GM12878 (cell line): ENCODE data around the gene HRH3. TPM values are rescaled to one million over a fixed set of nuclear protein-coding genes. Genes with fewer than 3 reads are reported as not detected.
A peak's percentile ranks its signal among the peaks of the same experiment; 100 is the strongest.

ENCODE experiments used
- ATAC-seq: fragments of 200-7000 bp; cut with Tn5 transposase; 3 replicates; pipeline ENCODE4 v1.9.1; 2020; ENCODE audit warnings: mild to moderate bottlenecking, moderate library complexity
- BruUV-seq: library from RNA; stranded (reverse); fragments of 400-500 nt; replicated peaks from 2 replicates; lab custom pipeline; 2021; lab: Mats Ljungman, UMichigan
- CTCF ChIA-PET: fragments of 300-600 bp; sonication (Branson Sonifier 250); formaldehyde crosslinking; extraction: SDS; loops from one replicate; lab custom pipeline; 2021; ENCODE audit warnings: inconsistent platforms; lab: Yijun Ruan, JAX
- POLR2A ChIA-PET: fragments of 350-600 bp; formaldehyde crosslinking; extraction: SDS; loops from one replicate; lab custom pipeline; 2021; ENCODE audit warnings: inconsistent platforms; lab: Charles Lee
- RAD21 ChIA-PET: fragments of 300-600 bp; sonication (Branson Sonifier 250); formaldehyde crosslinking; loops from one replicate; lab custom pipeline; 2023; ENCODE audit warnings: antibody characterized with exemption; ENCODE audit not compliant: unreplicated experiment; lab: Charles Lee
- SMC1A ChIA-PET: fragments of 300-600 bp; sonication (Branson Sonifier 250); formaldehyde crosslinking; loops from one replicate; lab custom pipeline; 2023; ENCODE audit not compliant: unreplicated experiment, uncharacterized antibody; lab: Charles Lee
- DNase-seq: peaks from one replicate; pipeline ENCODE4 v3.0.0-alpha.2; 2011; ENCODE audit warnings: low read depth, low spot score
- FAIRE-seq: peaks from 3 replicates; lab custom pipeline; 2011; peaks lifted over from hg19 to GRCh38; lab: Jason Lieb, UNC
- H2AFZ ChIP-seq: 2 replicates; pipeline ENCODE4 v1.6.0; 2011; ENCODE audit warnings: low read depth, low read length, control low read depth; ENCODE audit not compliant: control insufficient read depth
- H3K27ac ChIP-seq: 2 replicates; pipeline ENCODE4 v1.5.1; 2011; ENCODE audit warnings: control low read depth; ENCODE audit not compliant: control insufficient read depth, insufficient read depth
- H3K27me3 ChIP-seq, 2 experiments: replicated peaks in 1 of 2; 2 replicates each; pipeline versions ENCODE4 v1.6.0 to v1.6.1; 2011; ENCODE audit warnings: low read length in 1 of 2; ENCODE audit not compliant: control insufficient read depth in 2 of 2, insufficient read depth in 2 of 2
- H3K36me3 ChIP-seq, 2 experiments: 2 replicates each; pipeline ENCODE4 v1.5.1; 2011; ENCODE audit warnings: low read length in 1 of 2; ENCODE audit not compliant: control insufficient read depth in 2 of 2, insufficient read depth in 2 of 2
- H3K4me1 ChIP-seq: 2 replicates; pipeline ENCODE4 v1.6.1; 2011; ENCODE audit warnings: mild to moderate bottlenecking, low read length, moderate library complexity, mixed read lengths; ENCODE audit not compliant: control insufficient read depth, insufficient read depth
- H3K4me2 ChIP-seq: 2 replicates; pipeline ENCODE4 v1.6.0; 2011; ENCODE audit warnings: control low read depth; ENCODE audit not compliant: control insufficient read depth, insufficient read depth
- H3K4me3 ChIP-seq: fragments of 200-600 bp; sonication (generic); 2 replicates; pipeline ENCODE4 v1.5.1; 2016
- H3K79me2 ChIP-seq: 2 replicates; pipeline ENCODE4 v1.6.0; 2011; ENCODE audit warnings: low read length; ENCODE audit not compliant: control insufficient read depth, insufficient read depth
- H3K9ac ChIP-seq: 2 replicates; pipeline ENCODE4 v1.8.0; 2011; ENCODE audit warnings: low read length, control low read depth, mixed read lengths; ENCODE audit not compliant: control insufficient read depth, insufficient read depth
- H3K9me3 ChIP-seq: replicated peaks from 3 replicates; pipeline ENCODE4 v1.5.1; 2011; ENCODE audit warnings: mild to moderate bottlenecking, low read length; ENCODE audit not compliant: control insufficient read depth, insufficient read depth
- H4K20me1 ChIP-seq: 2 replicates; pipeline ENCODE4 v1.6.0; 2011; ENCODE audit not compliant: control insufficient read depth, insufficient read depth
- CBX3 ChIP-seq: fragments of 200-600 bp; sonication (generic); IDR thresholded peaks from 2 replicates; pipeline ENCODE4 v1.6.1; 2016; ENCODE audit warnings: low read depth, borderline replicate concordance
- EP300 ChIP-seq, 2 experiments: fragments of 150-350 bp in 1 of 2; IDR thresholded peaks; 2 replicates each; pipeline ENCODE4 v1.6.1; 2011 to 2012; ENCODE audit warnings: low read depth in 2 of 2, low read length in 2 of 2, borderline replicate concordance in 1 of 2, improper control_type of control experiment in 1 of 2, inconsistent platforms in 1 of 2; ENCODE audit not compliant: control insufficient read depth in 1 of 2
- SPI1 ChIP-seq: IDR thresholded peaks from 2 replicates; pipeline ENCODE4 v1.6.1; 2011; ENCODE audit warnings: low read depth, mild to moderate bottlenecking, low read length, moderate library complexity, borderline replicate concordance; ENCODE audit not compliant: insufficient read depth
- USF1 ChIP-seq: IDR thresholded peaks from 2 replicates; pipeline ENCODE4 v1.6.1; 2011; ENCODE audit warnings: borderline replicate concordance, low read depth, mild to moderate bottlenecking, moderate library complexity, mixed read lengths, low read length; ENCODE audit not compliant: insufficient read depth; ENCODE audit errors: extremely low read length
- WGBS: methylation state at CpG from one replicate; pipeline ENCODE4 v1.1.6; 2016; ENCODE audit warnings: low lambda C conversion rate; ENCODE audit not compliant: insufficient replicate concordance, insufficient coverage; ENCODE audit errors: missing lambda C conversion rate; 5-methylcytosine and 5-hydroxymethylcytosine counted together
- in situ Hi-C: fragments of 300-500 bp; cut with MboI; formaldehyde crosslinking; loops from 9 replicates; pipeline ENCODE4 v1.14.3; 2018; ENCODE audit warnings: mixed read lengths
- intact Hi-C: fragments of 100-400 bp; cut with micrococcal nuclease; formaldehyde crosslinking; loops from one replicate; pipeline ENCODE4 v1.14.2; 2022; ENCODE audit not compliant: unreplicated experiment
- polyA plus RNA-seq, 11 experiments: library from polyadenylated mRNA; depleted of rRNA in 4 of 11; unstranded in 6 of 11; stranded (reverse) in 5 of 11; fragments of >200 nt; fragmentation: Nextera tagmentation in 4 of 11; fragmentation: Illumina TruSeq in 1 of 11; extraction: Ambion mirVana in 4 of 11; extraction: Trizol in 1 of 11; gene quantifications; 1 replicate in 1 of 11; 2 replicates in 10 of 11; pipeline versions ENCODE4 v1.2.1 to v1.2.3, GENCODE V29; 2011 to 2016; ENCODE audit warnings: inconsistent platforms in 2 of 11, missing spikeins in 2 of 11, low read depth in 1 of 11
- total RNA-seq, 4 experiments: library from RNA; depleted of rRNA in 3 of 4; stranded (reverse); fragments of >200 nt in 3 of 4; fragmentation: Illumina TruSeq in 1 of 4; extraction: Trizol in 1 of 4; gene quantifications; 2 replicates each; pipeline versions ENCODE4 v1.2.1 to v1.2.3, GENCODE V29; 2013 to 2021
- TF ChIP-seq, protein P1 (sequence below): IDR thresholded peaks from 2 replicates; pipeline ENCODE4 v1.6.1; 2012; ENCODE audit warnings: low read depth, low read length, improper control_type of control experiment

The HRH3 gene
- total and polyA plus RNA-seq, 10 of the 15 experiments (the other 5 are each of a cell fraction or from before 2014, with no cell fraction given): not detected

GRCh38 chr20:62223571-62223970 lies 3.5 kb upstream of the HRH3 start:
- ATAC-seq (no peak), FAIRE-seq (no peak), DNase-seq (no peak)
- in situ Hi-C loops (no loop called here), intact Hi-C loops (no loop called here)
- Histone ChIP-seq H2AFZ (no peak overlapping the region), H3K36me3 (no peaks in the 10 kb centered on the region), H3K79me2 (no peaks in the 10 kb centered on the region), H3K9me3 (no peaks in the 10 kb centered on the region), H3K4me2 (no peak overlapping the region), H3K4me3 (no peak overlapping the region), H4K20me1 (no peaks in the 10 kb centered on the region; the same call in 1 of the 2 replicates), H3K4me1 (no peaks in the 10 kb centered on the region), H3K27me3 (peaks cover 1 to 10% of the 10 kb centered on the region in 2 experiments; a peak in 3 of 4 replicates), H3K27ac (no peak overlapping the region), H3K9ac (no peak overlapping the region)
- ChIA-PET POLR2A (no interaction called here), SMC1A (no interaction called here), RAD21 (no interaction called here), CTCF (no interaction called here)
- WGBS: 37% methylated on average over 9 of the region's 9 CpGs
- no TSS peak for BruUV-seq
- no peak for TF ChIP-seq EP300 (IDR thresholded peaks at IDR 0.05; ENCODE audit: borderline replicate concordance in 1 of 2, control insufficient read depth in 1 of 2, low read depth in 2 of 2, low read length in 2 of 2)
- TF ChIP-seq SPI1: no peak
- TF ChIP-seq, protein P1, sequence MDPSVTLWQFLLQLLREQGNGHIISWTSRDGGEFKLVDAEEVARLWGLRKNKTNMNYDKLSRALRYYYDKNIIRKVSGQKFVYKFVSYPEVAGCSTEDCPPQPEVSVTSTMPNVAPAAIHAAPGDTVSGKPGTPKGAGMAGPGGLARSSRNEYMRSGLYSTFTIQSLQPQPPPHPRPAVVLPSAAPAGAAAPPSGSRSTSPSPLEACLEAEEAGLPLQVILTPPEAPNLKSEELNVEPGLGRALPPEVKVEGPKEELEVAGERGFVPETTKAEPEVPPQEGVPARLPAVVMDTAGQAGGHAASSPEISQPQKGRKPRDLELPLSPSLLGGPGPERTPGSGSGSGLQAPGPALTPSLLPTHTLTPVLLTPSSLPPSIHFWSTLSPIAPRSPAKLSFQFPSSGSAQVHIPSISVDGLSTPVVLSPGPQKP: no peak

GRCh38 chr20:62222972-62223371 lies 2.9 kb upstream of the HRH3 start:
- Histone ChIP-seq H3K4me3 (no peak overlapping the region), H3K9ac (no peak overlapping the region), H3K4me2 (no peak overlapping the region), H2AFZ (no peak overlapping the region), H3K27ac (no peak overlapping the region), H4K20me1 (no peaks in the 10 kb centered on the region; the same call in 1 of the 2 replicates), H3K4me1 (no peaks in the 10 kb centered on the region), H3K27me3 (peaks cover 1 to 10% of the 10 kb centered on the region in 2 experiments; a peak in 3 of 4 replicates), H3K36me3 (no peaks in the 10 kb centered on the region), H3K79me2 (no peaks in the 10 kb centered on the region), H3K9me3 (no peaks in the 10 kb centered on the region)
- ChIA-PET POLR2A (no interaction called here), RAD21 (no interaction called here), CTCF (no interaction called here), SMC1A (no interaction called here)
- in situ Hi-C loops (no loop called here), intact Hi-C loops (no loop called here)
- WGBS: 18% methylated on average over 13 of the region's 13 CpGs
- BruUV-seq: no TSS peak
- ATAC-seq (no peak), FAIRE-seq (no peak), DNase-seq (no peak)
- no peak for TF ChIP-seq CBX3
- TF ChIP-seq USF1: peak; percentile 5
